ENCODE measurements around the gene CNTN4.

Gene CNTN4

DNA sequence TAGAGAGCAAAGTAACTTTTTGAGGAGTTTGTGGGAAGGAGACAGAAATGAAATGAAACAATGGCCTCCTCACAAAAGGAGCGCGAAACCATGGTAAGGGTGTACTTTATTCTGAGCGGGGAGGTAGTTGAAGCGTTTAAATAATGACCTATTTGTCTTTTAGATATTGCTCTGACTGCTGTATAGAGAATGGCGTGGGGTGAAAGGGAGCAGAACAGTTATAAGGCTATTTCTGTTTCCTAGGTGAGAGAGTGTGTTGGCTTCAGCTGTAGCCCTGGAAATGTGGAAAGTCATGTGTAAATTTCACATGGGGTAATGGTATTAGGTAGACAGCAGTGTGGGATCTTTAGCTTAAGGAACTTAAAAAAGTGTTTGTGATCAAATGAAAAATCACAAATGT is 54.9 kb downstream of the CNTN4 start:
- DNase-seq, result no peak

DNA sequence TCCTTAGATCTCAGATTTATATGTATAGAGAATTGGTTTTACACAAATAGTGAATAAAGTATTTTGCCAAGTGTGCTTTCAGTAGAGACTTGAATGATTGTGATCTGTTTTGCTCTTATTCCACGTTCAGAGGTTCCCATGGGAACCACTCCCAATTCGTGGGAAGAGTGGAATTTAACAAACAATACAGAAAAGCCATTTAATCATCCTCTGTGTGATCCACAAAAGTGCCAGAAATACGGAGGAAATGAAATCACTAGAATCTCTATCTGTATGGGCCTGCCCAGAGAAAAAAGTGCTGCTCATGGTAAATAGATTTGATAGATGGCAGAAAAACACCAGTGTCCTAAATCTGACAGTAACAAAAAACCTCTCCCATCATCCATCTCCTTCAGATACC is 56.0 kb downstream of the CNTN4 start:
- DNase-seq, result no peak

DNA sequence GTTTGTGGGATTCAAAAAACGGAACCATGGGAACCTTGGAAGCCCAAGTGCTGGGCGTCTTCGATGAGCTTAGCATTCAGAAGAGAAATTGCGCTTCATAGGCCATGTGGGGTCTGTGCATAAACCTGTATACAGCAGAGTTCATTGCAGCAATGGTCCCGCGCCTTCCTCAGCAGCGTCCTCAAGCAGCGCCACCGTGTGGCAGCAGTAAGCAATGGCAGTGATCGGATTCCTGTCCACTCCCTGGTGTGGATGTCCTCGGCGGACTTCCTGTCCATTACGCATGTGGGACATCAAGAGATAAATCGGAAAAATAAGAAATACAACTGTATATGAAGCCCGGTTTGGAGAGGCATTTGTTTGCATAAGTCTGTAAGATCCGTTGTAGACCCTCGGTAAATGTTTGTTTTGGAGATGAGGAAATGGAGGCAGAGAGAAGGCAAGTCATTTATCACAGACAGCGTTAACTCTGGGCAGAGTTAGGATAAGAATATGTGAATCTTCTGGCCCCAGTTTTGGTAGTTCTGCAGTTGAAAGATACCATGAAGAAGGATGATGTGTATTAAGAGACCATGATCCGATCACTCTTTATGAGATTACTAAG is 57.7 kb downstream of the CNTN4 start:
- DNase-seq, result no peak

DNA sequence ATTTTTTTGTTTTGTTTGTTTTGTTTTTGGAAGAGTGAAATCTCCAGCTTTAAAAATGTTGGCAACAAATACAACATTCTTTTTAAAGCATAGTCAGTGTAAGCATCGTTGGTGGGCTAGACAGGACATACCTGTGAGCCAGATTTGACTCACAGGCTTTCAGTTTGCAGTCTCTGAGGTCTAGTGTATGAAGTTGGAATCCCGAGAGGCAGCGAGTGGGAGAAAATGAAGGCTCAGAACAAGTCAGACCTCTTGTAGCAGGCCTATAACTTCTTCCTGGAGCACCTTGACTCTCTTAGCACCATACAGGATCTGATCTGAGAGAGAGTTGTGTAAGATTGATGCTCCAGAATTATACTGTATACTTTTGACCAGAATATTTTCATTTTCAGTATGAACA is 60.2 kb downstream of the CNTN4 start:
- DNase-seq, result no peak

DNA sequence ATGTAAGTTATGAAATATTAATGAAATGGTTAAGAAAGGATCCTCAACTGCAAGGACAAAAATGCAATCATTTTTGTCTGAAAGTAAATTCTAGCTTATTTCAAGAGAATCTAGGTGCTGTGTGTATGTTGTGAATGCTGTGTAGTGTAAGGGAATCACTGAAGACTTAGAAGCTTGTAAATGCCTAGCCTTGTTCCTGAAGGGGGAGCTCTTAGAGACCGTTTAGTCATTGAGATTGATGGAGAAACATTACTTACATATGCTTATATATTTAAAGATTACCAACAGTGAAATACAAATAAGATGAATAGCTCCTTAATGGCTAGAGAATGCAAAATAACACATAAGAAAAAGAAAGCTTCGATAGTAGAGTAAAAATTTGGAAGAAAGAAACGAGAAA is 67.9 kb downstream of the CNTN4 start:
- no peak for DNase-seq

DNA sequence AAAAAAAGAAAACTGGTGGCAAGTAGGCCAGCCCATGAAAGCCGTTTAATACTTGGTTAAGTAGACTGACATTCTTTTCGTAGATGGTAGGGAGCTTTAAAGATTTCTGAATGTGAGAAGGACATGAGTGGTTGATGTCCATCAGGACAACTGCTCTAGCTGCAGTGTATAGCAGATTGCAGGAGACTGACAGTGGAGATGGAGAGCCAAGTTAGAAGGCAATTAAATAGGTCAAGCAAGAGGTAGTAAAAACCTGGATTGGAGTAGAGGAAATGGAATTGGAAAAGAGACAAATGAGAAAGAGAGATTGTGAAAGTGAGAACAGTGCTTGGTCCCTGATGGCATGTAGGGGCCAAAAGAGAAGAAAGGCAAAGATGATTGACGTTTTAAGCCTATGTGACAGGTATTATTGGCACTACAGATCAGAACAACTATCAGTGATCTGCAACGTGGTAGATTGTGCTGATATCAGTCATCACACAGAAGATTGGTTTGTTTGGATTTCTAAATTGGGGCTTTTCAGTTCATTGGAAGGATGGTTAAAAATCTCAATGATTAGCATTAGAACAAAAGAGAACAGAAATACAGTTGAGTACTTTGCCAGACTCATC is 74.0 kb downstream of the CNTN4 start:
- no peak for DNase-seq

DNA sequence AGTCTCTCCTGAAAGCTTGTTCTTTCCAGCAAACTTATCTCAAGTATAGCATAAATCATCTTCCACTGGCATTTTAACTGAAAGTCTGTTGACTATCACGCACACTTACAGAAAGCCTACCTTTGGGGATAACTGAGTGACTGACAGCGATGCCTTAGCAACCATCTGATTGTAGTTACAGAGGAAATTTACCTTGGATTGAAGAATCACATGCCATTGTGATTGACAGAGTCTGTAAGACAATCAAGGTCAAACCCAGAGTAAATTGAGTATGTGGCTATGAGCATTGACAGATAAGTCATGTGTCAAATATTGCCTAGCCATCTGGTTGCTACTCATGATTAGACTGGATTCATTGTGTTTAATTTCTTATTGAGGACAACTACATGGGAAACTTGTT is 82.0 kb downstream of the CNTN4 start:
- DNase-seq, result no peak

DNA sequence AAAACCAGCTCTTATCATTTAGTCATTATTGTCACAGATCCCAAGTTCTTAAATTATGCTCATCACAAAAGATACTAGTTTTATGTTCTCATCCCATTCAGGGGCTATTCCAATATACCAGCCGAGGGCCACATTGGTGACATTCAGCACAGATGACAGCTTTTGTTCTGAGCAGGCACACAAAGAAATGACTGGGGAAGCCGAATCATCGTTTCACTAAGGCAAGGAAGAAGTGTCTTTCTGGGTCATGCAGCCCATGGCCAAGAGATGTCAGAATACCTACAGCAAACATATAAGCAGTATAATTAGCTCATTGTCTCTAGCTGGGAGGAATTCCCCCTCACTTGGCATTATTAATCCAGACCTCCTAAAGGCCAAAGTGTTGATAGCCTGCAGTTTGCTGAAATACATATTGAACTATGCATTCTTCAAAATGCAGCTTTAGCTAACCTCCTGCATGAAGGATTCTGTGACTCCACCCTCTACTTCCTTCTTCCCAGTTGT is 100.2 kb downstream of the CNTN4 start:
- DNase-seq, result no peak

DNA sequence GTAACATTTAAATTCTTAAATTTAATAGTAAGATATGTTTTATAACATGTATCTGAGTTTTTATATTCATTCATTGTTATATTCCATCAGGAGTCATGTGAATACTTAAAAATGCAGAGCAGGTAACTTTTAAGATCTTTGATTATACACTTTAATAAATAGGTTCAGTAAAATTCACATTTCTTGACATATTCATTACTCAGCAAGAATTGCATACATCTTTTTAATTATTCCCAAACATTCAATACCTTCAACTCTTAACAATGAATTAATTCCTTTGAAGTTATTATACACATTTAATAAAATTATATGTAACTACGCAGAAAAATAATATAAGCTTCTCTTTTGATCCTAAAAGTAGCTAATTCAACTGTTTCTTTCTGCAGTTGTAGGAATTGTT is 105.4 kb downstream of the CNTN4 start:
- DNase-seq, result no peak

DNA sequence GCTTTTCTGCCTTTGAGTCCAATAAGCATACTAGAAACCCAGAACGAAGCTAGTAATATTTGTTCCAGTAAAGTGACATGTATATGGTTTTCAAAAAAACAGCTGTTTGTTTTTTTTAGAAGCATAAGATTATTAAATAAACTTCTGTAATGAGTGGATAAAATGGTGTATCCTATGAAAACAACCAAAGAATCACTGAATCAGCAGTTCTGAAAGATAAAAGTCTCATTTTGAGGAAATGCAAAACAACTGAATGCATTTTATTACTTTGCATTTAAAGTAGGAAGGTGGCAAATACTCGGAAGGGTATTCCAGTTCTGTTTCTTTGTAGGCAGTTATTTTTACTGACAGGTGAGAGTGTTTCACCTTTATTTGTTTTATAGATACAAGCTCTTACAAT is 107.0 kb downstream of the CNTN4 start:
- DNase-seq, result no peak

DNA sequence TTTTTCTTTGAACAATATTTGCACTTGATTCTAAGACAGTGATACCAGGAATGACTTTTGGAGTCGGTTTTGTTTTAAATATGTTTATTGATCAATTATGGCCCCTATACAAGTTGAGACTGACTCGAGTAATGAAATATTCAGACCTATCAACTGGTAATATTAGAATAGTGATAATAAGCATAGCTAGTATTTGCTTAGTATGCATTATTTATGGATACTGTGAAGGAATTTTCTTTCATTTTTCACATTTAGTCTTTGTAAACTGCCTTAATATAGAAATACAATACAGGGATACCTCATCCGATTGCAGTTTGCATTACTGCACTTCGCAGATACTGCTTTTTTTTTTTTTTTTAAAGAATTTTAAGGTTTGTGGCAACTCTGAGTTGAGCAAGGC is 107.9 kb downstream of the CNTN4 start:
- DNase-seq, result no peak

DNA sequence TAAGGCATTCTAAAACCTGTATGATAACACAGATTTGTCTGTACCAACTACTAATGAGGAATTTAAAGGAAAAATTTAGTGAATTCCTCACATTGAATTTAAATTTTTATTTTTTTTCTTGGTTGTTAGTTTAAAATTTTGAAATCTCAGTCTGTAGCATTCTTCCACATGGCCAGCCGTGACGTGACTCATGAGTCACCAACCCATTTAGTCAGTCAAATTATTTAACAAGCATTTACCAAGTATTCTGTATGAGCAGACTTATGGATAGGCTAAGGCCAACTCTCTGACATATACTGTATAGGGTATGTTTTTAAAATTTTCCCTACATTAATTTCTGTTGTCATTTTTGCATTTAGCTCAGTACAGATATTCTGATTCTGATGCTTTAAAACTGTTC is 112.9 kb downstream of the CNTN4 start:
- DNase-seq, result no peak

DNA sequence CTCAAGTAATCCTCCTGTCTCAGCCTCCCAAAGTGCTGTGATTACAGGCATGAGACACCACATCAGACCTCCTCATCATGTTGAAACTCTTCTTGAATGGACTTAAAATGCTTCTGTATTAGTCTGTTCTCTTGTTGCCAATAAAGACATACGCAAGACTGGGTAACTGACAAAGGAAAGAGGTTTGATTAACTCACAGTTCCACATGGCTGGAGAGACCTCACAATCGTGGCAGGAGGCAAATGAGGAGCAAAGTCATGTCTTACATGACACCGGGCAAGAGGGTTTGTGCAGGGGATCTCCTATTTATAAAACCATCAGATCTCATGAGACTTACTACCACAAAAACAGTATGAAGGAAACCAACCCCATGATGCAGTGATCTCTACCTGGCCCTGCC is 113.5 kb downstream of the CNTN4 start:
- DNase-seq, result no peak

DNA sequence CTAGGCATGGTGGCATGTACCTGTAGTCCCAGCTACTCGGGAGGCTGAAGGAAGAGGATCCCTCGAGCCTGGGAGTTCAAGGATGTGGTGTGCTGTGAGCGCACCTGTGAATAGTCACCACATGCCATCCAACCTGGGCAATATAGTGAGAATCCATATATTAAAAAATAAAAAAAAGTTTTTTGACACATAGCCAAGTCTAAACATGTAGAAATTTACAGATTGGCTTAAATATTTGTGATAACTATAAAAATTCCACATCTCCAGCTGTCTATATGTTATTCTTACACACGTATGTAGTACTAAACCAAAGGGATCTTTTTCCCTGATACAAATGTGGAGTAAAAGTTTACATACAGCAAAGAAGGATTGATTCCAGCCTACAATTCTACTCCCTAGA is 119.7 kb downstream of the CNTN4 start:
- no peak for DNase-seq

DNA sequence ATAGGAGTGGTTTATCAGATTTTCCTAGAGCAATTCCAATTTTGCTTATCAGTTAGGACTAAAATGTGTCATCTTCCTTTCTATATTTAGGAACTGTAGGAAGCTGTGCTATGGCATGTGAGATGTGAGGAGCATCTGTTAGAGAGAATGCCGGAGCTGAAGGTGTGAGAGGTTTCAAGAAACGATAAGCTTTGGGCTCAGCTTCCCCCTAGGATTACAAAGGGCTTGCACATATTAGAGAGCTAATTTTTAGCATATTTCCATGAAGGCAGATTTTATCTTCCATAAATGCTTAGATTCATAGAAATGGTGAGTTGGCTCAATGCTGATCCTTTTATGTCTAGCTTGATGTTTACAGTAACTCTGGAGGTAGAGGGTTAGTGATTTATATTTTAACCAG is 120.2 kb downstream of the CNTN4 start:
- DNase-seq, result no peak

DNA sequence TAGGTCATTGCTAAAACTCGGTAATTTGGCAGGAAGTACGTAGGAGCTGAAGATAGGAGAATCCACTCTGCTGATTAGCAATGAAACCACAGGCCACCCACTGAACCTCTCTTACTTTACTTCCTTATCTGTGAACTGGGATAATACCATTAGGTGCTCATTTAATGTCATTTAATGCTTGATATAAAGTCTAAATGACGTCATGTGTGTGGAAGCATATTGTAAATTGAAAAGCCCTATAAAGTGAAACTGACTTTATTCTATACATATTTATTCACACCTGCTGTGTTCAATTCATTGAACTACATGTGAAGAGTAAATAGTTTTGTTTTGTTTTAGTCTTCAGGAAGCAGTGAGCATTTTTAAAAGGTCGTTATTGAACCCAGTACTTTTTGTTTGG is 137.5 kb downstream of the CNTN4 start:
- DNase-seq, result no peak

DNA sequence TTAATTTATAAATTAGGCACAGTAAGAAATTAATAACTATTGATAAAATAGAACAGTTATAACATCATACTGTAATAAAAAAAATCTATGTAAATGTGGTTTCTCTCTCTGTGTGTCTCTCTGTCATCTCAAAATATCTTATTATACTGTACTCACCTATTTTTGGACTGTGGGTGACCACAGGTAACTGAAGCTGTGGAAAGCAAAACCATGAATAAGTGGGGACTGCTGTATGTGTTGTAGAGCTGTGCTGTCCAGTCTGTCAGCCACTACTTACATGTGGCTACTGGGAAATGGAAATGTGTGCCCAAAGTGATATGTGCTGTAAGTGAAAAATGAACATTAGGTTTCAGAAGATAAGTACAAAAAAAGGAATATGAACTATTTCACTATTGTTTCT is 145.5 kb downstream of the CNTN4 start:
- no peak for DNase-seq

DNA sequence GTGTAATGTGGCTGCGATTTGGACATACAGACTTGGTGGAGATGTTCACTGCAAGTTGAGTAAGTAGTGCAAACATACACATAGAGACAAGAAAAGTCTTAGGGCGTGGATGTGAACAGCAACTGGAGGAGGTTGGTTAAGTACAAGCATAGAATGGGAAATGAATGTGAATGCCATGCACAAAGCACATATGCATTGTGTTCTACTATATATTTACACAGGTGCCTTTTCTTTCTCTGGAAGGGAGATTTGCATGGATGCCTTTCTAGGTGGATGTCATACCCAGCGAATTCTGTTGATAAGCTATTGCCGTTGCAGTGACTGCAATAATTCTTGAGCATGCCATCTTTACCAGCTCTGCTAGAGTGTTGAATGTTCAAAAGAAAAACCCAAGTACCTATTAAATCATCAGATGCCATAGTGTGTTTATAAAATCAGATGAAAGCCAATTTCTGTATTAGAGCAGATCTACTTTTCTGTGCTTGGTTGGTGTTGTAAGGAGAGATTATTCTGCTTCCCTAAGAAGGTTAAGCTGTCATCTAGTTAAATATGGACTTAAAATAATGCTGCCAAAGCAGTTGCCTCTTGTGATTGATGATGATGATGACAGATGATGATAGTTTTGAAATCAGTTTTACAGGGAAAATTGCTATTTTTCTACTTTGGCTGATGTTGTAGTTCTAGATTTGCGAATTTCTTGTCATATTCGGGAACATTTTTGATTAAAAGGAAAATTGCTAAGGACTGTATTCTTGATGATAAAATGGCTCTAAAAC is 148.4 kb downstream of the CNTN4 start:
- no peak for DNase-seq

DNA sequence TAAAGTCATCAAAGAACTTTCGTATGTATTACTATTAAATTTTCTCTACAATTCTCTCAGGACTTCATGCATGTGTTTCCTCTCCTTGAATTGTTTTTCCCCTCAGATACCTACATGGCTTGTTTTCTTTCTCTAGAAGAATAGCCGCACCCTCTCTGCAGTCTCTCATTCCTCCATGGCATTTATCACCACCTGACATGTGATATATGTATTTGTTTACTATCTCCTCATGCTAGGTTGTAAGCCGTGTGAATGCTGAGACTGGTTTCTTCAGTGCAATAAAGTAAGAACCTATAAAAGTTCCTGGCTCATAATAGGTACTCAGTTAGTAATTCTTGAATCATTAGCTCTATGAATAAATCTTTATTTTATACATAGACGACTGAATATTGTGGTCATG is 149.2 kb downstream of the CNTN4 start:
- DNase-seq, result no peak

DNA sequence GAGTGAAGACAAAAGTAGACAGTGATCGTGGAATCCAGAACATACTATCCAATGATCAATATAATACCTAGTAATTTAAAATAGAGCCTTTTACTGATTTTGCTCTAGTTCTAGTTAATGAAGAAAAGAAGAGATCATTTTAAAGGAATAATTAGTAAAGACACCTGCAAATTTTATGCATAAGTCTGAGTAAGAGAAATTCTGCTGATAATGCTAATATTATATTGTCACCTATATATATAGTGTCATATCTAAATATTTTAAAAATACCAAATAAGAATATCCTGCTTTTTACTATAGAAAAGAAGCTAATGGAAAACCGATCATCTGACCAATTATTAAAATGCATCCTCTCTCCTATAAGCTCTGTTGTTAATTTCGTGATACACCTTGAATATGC is 152.1 kb downstream of the CNTN4 start:
- no peak for DNase-seq

DNA sequence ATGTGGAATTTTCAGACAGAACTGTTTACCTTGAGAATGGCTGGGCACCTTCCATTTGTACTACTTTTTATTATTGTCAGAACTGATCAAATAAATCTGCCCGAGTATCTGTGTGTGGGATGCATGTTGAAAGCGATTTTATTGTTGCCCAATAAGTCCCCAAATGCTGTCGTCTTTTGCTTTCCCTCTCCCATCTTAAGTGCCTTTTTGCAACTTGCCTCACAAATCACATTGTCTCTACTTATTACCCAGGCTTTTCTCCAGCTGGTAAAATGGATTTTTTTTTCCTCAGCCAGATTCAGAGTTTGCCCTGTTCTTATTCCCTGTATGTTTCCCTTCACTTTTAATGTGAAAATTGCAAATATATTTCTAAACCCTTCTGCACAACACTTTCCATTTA is 163.1 kb downstream of the CNTN4 start:
- DNase-seq, result no peak

DNA sequence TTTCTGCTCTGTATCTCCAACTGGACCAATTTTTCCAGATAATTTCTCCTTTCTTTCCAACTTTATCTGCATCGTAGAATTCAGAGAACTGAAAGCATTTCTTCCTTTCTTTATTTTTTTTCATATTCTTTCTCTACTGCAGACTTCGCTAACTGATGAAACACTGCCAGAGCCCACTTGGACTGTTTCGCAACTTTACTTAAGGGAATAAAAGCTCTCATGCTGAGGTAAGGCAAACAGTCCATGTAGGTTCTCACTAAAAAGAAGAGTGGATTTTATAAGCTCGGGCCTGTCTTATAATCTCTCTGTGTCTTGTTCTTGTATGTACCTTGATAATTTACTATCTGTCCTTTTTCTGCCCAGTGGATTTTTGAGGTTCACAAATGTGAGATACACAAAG is 163.5 kb downstream of the CNTN4 start:
- no peak for DNase-seq

DNA sequence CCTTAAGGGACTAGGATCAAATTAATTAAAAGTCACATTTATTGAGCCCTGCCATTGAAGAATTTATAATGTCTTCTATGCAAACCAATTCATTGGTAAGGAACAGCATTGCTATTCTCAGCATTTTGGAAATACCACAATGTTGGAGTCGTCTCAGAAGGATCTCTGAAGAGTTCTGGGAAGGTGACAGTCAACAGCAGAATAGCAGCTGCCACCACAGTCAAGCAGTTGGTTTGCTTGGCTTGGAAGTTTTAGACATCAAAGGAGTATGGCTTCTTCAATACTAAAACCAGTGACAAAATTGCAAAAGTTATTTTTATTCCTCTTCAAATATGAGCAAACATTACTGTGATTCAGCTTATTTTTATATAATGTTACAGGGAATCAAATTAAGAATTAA is 167.9 kb downstream of the CNTN4 start:
- DNase-seq, result no peak

DNA sequence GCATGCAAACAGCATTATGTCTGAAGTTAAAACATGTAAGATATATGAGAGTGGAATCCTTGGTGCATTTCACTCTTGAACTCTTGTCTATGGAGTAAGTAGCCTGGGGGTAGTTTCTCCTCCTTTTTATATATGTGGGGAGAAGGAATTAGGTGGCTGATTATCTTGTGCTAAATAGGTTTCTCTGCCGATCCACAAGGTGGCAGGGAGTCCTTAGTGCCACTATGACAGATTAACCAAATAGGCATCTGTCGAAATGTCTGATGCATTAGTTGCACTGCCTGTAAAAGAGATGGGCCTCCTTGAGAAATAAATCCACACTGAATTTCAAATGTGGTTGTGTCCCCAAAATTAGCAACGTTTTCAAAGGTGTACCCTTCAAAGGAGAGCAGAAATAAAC is 170.1 kb downstream of the CNTN4 start:
- DNase-seq, result no peak
